ENCODE results near the gene AXL.

Gene AXL

DNA sequence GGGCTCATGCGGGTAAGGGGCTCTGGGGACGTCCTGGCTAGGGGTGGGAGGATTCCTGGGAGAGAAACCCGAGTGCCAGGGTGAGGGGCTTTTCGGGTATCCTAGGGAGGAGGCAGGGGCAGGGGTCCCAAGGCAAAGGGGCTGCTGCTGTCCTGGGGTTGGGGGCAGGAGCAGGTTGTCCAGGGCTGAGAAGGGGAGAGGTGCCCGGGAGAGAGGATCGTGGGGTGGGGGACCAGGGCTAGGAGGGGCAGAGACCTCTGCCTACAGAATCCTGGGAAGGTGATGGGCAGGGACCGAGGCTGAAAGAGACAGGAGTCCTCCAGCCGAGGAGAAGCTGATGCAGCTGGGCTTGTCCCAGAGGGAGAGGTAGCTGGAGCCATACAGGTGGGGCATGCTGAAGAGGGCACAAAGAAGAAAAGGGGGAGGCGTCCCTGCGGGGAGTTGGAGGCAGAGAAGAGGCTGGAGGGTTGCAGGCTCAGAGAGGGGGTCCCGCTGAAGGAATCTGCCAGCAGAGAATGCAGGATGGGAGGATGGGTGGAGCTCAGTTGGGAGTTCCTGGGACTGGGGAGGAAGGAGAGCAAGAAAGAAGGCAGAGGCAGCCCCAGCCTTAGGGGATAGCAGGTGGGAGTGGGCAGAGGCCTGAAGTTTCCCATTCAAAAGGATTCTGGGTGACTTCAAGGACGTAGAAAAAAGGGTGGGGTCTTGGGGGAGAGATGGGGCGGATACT lies 25.4 kb upstream of the AXL start:
- Histone ChIP-seq H3F3A (ENCODE audit: control insufficient read depth, insufficient read depth) (no peaks in the 10 kb centered on the region), H3K36me3 (ENCODE audit: control insufficient read depth, low read length) (no peaks in the 10 kb centered on the region), H3K27ac (ENCODE audit: low read depth, low read length) (no peak overlapping the region), H3K79me2 (ENCODE audit: control insufficient read depth, low read length) (no peaks in the 10 kb centered on the region), H3K27me3 (ENCODE audit: control insufficient read depth, low read length) (no peaks in the 10 kb centered on the region), H3K4me2 (ENCODE audit: low read length) (no peak overlapping the region), H4K20me1 (ENCODE audit: control insufficient read depth, insufficient read depth, low read depth, low read length) (no peaks in the 10 kb centered on the region), H3K9me2 (replicated peaks; ENCODE audit: control insufficient read depth, low read length) (no peaks in the 10 kb centered on the region), H3K9me3 (ENCODE audit: control insufficient read depth, insufficient read depth, low read length) (no peaks in the 10 kb centered on the region), H3K4me1 (ENCODE audit: control insufficient read depth, low read length) (no peaks in the 10 kb centered on the region), H3K4me3 (ENCODE audit: low read length) (no peak overlapping the region)
- no peak for TF ChIP-seq EZH2phosphoT487 (IDR thresholded peaks at IDR 0.05; ENCODE audit: borderline replicate concordance, low read length)
- TF ChIP-seq, protein P1, sequence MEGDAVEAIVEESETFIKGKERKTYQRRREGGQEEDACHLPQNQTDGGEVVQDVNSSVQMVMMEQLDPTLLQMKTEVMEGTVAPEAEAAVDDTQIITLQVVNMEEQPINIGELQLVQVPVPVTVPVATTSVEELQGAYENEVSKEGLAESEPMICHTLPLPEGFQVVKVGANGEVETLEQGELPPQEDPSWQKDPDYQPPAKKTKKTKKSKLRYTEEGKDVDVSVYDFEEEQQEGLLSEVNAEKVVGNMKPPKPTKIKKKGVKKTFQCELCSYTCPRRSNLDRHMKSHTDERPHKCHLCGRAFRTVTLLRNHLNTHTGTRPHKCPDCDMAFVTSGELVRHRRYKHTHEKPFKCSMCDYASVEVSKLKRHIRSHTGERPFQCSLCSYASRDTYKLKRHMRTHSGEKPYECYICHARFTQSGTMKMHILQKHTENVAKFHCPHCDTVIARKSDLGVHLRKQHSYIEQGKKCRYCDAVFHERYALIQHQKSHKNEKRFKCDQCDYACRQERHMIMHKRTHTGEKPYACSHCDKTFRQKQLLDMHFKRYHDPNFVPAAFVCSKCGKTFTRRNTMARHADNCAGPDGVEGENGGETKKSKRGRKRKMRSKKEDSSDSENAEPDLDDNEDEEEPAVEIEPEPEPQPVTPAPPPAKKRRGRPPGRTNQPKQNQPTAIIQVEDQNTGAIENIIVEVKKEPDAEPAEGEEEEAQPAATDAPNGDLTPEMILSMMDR (IDR thresholded peaks at IDR 0.05; ENCODE audit: low read depth, low read length, poor library complexity, severe bottlenecking), result no peak

DNA sequence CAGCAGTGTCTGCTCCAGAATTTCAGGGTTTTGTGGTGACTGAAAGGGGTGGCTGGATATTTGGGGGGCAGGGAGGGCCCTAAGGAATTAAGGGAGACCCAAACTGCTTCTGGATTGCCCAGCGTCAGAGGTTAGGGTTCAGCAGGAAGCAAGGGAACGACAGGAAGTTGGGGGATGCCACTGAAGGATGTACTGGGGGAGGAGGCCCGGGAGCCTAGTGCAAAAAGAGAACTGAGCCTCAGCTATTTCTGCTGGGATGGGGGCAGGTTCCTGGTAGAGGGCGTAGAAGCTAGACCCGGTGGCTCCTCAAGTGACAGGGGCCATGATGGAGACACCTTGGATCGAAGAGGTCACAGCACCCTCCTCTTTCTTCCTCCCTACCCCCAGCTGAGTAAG lies 24.9 kb upstream of the AXL start:
- Histone ChIP-seq H3K27ac (ENCODE audit: low read depth, low read length) (no peak overlapping the region), H4K20me1 (ENCODE audit: control insufficient read depth, insufficient read depth, low read depth, low read length) (no peaks in the 10 kb centered on the region), H3K36me3 (ENCODE audit: control insufficient read depth, low read length) (no peaks in the 10 kb centered on the region), H3K27me3 (ENCODE audit: control insufficient read depth, low read length) (no peaks in the 10 kb centered on the region), H3K4me1 (ENCODE audit: control insufficient read depth, low read length) (no peaks in the 10 kb centered on the region), H3K79me2 (ENCODE audit: control insufficient read depth, low read length) (no peaks in the 10 kb centered on the region), H3K4me3 (ENCODE audit: low read length) (no peak overlapping the region), H3K4me2 (ENCODE audit: low read length) (no peak overlapping the region), H3K9me3 (ENCODE audit: control insufficient read depth, insufficient read depth, low read length) (no peaks in the 10 kb centered on the region), H3K9me2 (replicated peaks; ENCODE audit: control insufficient read depth, low read length) (no peaks in the 10 kb centered on the region), H3F3A (ENCODE audit: control insufficient read depth, insufficient read depth) (no peaks in the 10 kb centered on the region)
- TF ChIP-seq, protein P1 (IDR thresholded peaks at IDR 0.05; ENCODE audit: low read depth, low read length, poor library complexity, severe bottlenecking), result no peak
- no peak for TF ChIP-seq EZH2phosphoT487 (IDR thresholded peaks at IDR 0.05; ENCODE audit: borderline replicate concordance, low read length)

DNA sequence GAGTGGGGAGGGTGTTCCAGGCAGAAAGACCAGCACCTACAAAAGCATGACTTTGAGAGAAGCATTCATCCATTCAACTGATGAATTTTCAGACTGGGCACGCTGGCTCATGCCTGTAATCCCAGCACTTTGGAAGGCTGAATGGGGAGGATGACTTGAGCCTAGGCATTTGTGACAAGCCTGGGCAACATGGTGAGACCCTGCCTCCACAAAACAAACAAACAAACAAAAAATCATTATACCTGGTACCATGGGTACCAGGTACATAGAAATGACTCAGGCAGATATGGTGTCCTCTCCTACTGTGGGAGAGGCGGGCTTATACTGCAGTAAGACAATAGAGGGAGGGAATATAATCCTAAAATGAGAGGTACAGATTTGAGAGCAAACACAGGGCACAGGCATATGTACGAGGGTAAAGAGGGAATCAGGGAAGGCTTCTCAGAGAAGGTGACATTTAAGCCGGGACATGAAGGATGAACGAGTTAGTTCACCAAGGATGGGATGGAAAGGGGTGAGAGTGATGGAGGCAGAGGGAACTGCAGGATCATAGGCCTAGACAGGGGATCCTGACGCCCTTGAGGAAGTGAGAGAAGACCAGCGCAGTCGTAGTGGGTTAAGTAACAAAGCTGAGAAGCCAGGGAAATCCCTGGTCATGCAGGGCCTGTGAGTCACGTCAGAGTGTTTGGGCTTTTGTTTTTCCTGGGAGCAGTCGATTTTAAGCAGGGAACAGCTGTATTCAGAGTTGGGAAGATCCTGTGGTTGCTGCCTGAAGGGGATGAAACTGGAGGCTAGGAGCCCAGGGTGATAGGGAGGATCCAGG lies 23.1 kb upstream of the AXL start:
- no peaks in the 10 kb centered on the region for H4K20me1 ChIP-seq (ENCODE audit: control insufficient read depth, insufficient read depth, low read depth, low read length)
- H3K4me1 ChIP-seq (ENCODE audit: control insufficient read depth, low read length), result no peaks in the 10 kb centered on the region
- H3K27me3 ChIP-seq (ENCODE audit: control insufficient read depth, low read length), result no peaks in the 10 kb centered on the region
- H3K4me2 ChIP-seq (ENCODE audit: low read length), result no peak overlapping the region
- H3K36me3 ChIP-seq (ENCODE audit: control insufficient read depth, low read length), result no peaks in the 10 kb centered on the region
- no peak for TF ChIP-seq EZH2phosphoT487 (IDR thresholded peaks at IDR 0.05; ENCODE audit: borderline replicate concordance, low read length)
- H3F3A ChIP-seq (ENCODE audit: control insufficient read depth, insufficient read depth), result no peaks in the 10 kb centered on the region
- no peaks in the 10 kb centered on the region for H3K9me3 ChIP-seq (ENCODE audit: control insufficient read depth, insufficient read depth, low read length)
- H3K79me2 ChIP-seq (ENCODE audit: control insufficient read depth, low read length), result no peaks in the 10 kb centered on the region
- H3K9me2 ChIP-seq (replicated peaks; ENCODE audit: control insufficient read depth, low read length), result no peaks in the 10 kb centered on the region
- no peak overlapping the region for H3K4me3 ChIP-seq (ENCODE audit: low read length)
- H3K27ac ChIP-seq (ENCODE audit: low read depth, low read length), result no peak overlapping the region

DNA sequence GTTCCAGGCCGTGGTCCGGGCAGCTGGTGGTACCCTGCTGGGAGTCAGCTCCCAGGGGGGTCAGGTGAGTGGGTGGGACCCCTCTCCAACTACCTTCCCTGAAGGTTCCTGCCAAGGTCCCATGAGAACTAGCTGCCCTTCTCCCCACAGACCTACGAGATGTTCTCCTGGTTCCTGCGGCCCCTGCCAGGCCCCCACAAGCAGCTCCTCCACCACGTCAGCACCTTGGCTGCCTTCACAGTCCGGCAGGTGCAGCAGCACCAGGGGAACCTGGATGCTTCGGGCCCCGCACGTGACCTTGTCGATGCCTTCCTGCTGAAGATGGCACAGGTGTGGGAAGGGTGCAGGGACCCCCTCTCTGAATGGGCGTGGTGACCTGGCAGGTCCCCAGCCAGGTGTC lies 20.5 kb upstream of the AXL start:
- H3K4me3 ChIP-seq (ENCODE audit: low read length), result no peak overlapping the region
- H3K27ac ChIP-seq (ENCODE audit: low read depth, low read length), result no peak overlapping the region
- no peaks in the 10 kb centered on the region for H3K36me3 ChIP-seq (ENCODE audit: control insufficient read depth, low read length)
- no peaks in the 10 kb centered on the region for H3K9me3 ChIP-seq (ENCODE audit: control insufficient read depth, insufficient read depth, low read length)
- no peaks in the 10 kb centered on the region for H3F3A ChIP-seq (ENCODE audit: control insufficient read depth, insufficient read depth)
- no peaks in the 10 kb centered on the region for H4K20me1 ChIP-seq (ENCODE audit: control insufficient read depth, insufficient read depth, low read depth, low read length)
- TF ChIP-seq, protein P1 (IDR thresholded peaks at IDR 0.05; ENCODE audit: low read depth, low read length, poor library complexity, severe bottlenecking), result no peak
- no peak for TF ChIP-seq EZH2phosphoT487 (IDR thresholded peaks at IDR 0.05; ENCODE audit: borderline replicate concordance, low read length)
- no peaks in the 10 kb centered on the region for H3K9me2 ChIP-seq (replicated peaks; ENCODE audit: control insufficient read depth, low read length)
- H3K4me1 ChIP-seq (ENCODE audit: control insufficient read depth, low read length), result no peaks in the 10 kb centered on the region
- no peaks in the 10 kb centered on the region for H3K79me2 ChIP-seq (ENCODE audit: control insufficient read depth, low read length)
- H3K27me3 ChIP-seq (ENCODE audit: control insufficient read depth, low read length), result 0 out of 2 replicates have a peak, but pooled peaks cover 2% of the 10 kb centered on the region
- H3K4me2 ChIP-seq (ENCODE audit: low read length), result no peak overlapping the region

All from DOHH2 (cell line).